Lower leg skin (tissue), 3 donors: ENCODE results near the gene SGSH.

Source experiments
- POLR2A ChIP-seq, 2 donors: fragments of 450-650 bp; IDR thresholded peaks; one replicate each; pipeline ENCODE4 v1.6.1; 2016 to 2017; ENCODE audit warnings: antibody characterized with exemption in 2 of 2, mild to moderate bottlenecking in 1 of 2, moderate library complexity in 1 of 2
- TF ChIP-seq, protein P1 (sequence below), 3 donors: fragments of 450-650 bp; IDR thresholded peaks; one replicate each; pipeline ENCODE4 v1.5.1; 2016; ENCODE audit warnings: antibody characterized with exemption in 3 of 3, mild to moderate bottlenecking in 3 of 3, moderate library complexity in 2 of 3

- TF ChIP-seq, protein P1, sequence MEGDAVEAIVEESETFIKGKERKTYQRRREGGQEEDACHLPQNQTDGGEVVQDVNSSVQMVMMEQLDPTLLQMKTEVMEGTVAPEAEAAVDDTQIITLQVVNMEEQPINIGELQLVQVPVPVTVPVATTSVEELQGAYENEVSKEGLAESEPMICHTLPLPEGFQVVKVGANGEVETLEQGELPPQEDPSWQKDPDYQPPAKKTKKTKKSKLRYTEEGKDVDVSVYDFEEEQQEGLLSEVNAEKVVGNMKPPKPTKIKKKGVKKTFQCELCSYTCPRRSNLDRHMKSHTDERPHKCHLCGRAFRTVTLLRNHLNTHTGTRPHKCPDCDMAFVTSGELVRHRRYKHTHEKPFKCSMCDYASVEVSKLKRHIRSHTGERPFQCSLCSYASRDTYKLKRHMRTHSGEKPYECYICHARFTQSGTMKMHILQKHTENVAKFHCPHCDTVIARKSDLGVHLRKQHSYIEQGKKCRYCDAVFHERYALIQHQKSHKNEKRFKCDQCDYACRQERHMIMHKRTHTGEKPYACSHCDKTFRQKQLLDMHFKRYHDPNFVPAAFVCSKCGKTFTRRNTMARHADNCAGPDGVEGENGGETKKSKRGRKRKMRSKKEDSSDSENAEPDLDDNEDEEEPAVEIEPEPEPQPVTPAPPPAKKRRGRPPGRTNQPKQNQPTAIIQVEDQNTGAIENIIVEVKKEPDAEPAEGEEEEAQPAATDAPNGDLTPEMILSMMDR (IDR thresholded peaks at IDR 0.05): no peak
- no peak for TF ChIP-seq POLR2A (IDR thresholded peaks at IDR 0.05)
Measured at GRCh38 chr17:80269405-80269807, 49.3 kb upstream of the SGSH start.
